Stomach smooth muscle (tissue), 2 donors: Measurements from ENCODE around the gene KSR1.
"Not testable (repeated sequence)": the region's sequence is repeated elsewhere in the genome, so short reads cannot be mapped to it uniquely, and the experiment has no call there.

Experiments used
- H3K27ac ChIP-seq: one replicate; pipeline ENCODE4 v1.7.0; 2013; ENCODE audit warnings: mild to moderate bottlenecking, low read length, inconsistent platforms
- H3K27me3 ChIP-seq, 2 donors: one replicate each; pipeline ENCODE4 v1.7.0; 2013; ENCODE audit warnings: low read length in 2 of 2; ENCODE audit not compliant: insufficient read depth in 2 of 2, control insufficient read depth in 1 of 2
- H3K36me3 ChIP-seq, 2 donors: one replicate each; pipeline ENCODE4 v1.7.0; 2013; ENCODE audit warnings: low read length in 2 of 2; ENCODE audit not compliant: control insufficient read depth in 2 of 2, insufficient read depth in 2 of 2
- H3K4me1 ChIP-seq: one replicate; pipeline ENCODE4 v1.7.0; 2013; ENCODE audit warnings: low read length; ENCODE audit not compliant: control insufficient read depth, insufficient read depth
- H3K4me3 ChIP-seq, 2 donors: one replicate each; pipeline ENCODE4 v1.7.0; 2013; ENCODE audit warnings: low read length in 2 of 2
- H3K9ac ChIP-seq, 2 donors: one replicate each; pipeline ENCODE4 v1.7.0; 2013; ENCODE audit warnings: low read length in 2 of 2, mild to moderate bottlenecking in 1 of 2
- H3K9me3 ChIP-seq, 2 donors: one replicate each; pipeline ENCODE4 v1.7.0; 2013; ENCODE audit warnings: low read length in 2 of 2; ENCODE audit not compliant: control insufficient read depth in 2 of 2
- donor health status: healthy.
- donor health status: Pancreatic carcinoma.

KSR1 gene

GRCh38 chr17:27618417-27618816, 162.2 kb downstream of the KSR1 start:
- H3K27ac ChIP-seq = no peak overlapping the region
- no peaks in the 10 kb centered on the region for H3K9me3 ChIP-seq
- peaks cover 42% of the 10 kb centered on the region in 2 donors for H3K36me3 ChIP-seq
- H3K9ac ChIP-seq = no peak overlapping the region
- no peaks in the 10 kb centered on the region for H3K27me3 ChIP-seq
- H3K4me1 ChIP-seq = no peaks in the 10 kb centered on the region
- H3K4me3 ChIP-seq = no peak overlapping the region

DNA sequence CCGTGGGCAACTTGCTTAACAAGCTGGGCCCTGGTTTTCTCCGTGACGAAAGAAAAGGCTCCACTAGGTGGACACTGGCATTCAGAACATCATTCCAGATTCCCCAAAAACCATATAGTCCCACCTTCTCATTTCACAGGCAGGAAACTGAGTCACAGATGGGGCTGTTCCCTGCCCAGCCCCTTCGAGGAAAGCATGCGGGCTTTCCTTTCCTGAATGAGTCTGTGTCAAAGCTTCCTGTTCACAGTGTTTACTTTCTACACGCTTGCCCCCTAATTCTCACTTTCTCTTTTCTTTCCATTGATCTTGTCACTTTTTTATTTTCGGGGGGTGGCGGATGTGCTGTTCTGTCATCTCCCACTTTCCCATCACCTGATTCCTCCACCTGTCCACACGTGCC, 164.5 kb downstream of the KSR1 start:
- H3K36me3 ChIP-seq = peaks cover 38 to 47% of the 10 kb centered on the region in 2 donors
- no peak overlapping the region for H3K27ac ChIP-seq

GRCh38 chr17:27621536-27621935, 165.3 kb downstream of the KSR1 start:
- Histone ChIP-seq H3K27ac (no peak overlapping the region), H3K9me3 (no peaks in the 10 kb centered on the region), H3K9ac (no peak overlapping the region), H3K27me3 (no peaks in the 10 kb centered on the region), H3K36me3 (peaks cover 37 to 46% of the 10 kb centered on the region in 2 donors), H3K4me1 (peaks cover 4% of the 10 kb centered on the region), H3K4me3 (no peak overlapping the region)

More for the DNA sequence above, 164.5 kb downstream of the KSR1 start:
- no peaks in the 10 kb centered on the region for H3K9me3 ChIP-seq
- no peak overlapping the region for H3K4me3 ChIP-seq
- peaks cover 4% of the 10 kb centered on the region for H3K4me1 ChIP-seq
- no peak overlapping the region for H3K9ac ChIP-seq
- no peaks in the 10 kb centered on the region for H3K27me3 ChIP-seq

GRCh38 chr17:27621942-27622559, 165.8 kb downstream of the KSR1 start:
- peaks cover 32 to 41% of the 10 kb centered on the region in 2 donors for H3K36me3 ChIP-seq
- no peak overlapping the region for H3K9ac ChIP-seq
- peaks cover 4% of the 10 kb centered on the region for H3K4me1 ChIP-seq
- H3K27ac ChIP-seq = no peak overlapping the region
- H3K27me3 ChIP-seq = no peaks in the 10 kb centered on the region
- no peaks in the 10 kb centered on the region for H3K9me3 ChIP-seq
- no peak overlapping the region for H3K4me3 ChIP-seq

DNA sequence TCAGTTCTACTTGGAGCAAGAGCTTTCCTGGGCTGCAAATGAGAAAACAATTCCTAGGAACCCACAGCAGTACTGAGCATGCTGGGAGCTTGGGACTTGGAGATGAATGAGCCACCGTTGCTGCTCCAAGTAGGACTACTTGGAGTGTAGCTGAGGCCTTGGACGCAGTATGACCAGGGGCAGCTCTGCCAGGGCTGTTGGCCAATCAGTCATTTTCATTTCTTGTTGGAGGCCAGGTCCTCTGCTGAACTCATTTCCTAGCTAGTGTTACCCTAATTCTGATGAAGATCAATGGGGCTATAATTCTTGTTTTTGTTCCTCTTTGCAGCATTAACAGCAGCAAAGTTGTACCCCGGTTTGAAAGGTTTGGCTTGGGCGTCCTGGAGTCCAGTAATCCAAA, 166.7 kb downstream of the KSR1 start:
- Histone ChIP-seq H3K9me3 (no peaks in the 10 kb centered on the region), H3K27me3 (no peaks in the 10 kb centered on the region), H3K9ac (no peak overlapping the region), H3K4me1 (peaks cover 4% of the 10 kb centered on the region), H3K4me3 (no peak overlapping the region), H3K27ac (no peak overlapping the region), H3K36me3 (peaks cover 24 to 34% of the 10 kb centered on the region in 2 donors)

- H3K27me3 ChIP-seq = no peaks in the 10 kb centered on the region
- H3K9ac ChIP-seq = no peak overlapping the region
- peaks cover 4% of the 10 kb centered on the region for H3K4me1 ChIP-seq
- H3K4me3 ChIP-seq = no peak overlapping the region
- no peak overlapping the region for H3K27ac ChIP-seq
- H3K36me3 ChIP-seq = peaks cover 20 to 28% of the 10 kb centered on the region in 2 donors
- H3K9me3 ChIP-seq = no peaks in the 10 kb centered on the region
Measured at GRCh38 chr17:27623614-27624013, 167.4 kb downstream of the KSR1 start.

DNA sequence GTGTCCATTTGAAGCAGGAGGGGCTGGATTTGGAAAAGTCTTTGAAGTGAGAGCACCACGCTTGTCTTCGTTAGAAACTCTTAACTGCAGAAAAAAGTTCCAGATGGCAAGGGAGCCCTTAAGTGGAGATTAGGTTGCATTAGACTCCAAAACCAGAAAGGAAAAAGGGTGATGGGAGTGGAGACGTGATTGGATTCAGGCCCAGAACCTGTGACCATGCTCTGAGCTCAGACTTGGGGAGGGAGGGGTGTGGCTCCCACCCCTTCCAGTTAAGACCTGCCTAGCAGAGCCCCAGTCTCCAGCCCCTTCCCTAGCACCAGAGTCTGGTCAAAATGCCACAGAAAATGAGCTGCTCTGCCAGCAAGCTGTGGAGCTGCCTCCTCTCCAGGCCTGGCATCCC, 168.3 kb downstream of the KSR1 start:
- H3K27ac ChIP-seq = no peak overlapping the region
- H3K4me3 ChIP-seq = no peak overlapping the region
- no peaks in the 10 kb centered on the region for H3K27me3 ChIP-seq
- H3K9me3 ChIP-seq = no peaks in the 10 kb centered on the region
- no peak overlapping the region for H3K9ac ChIP-seq
- H3K36me3 ChIP-seq = peaks cover 20 to 28% of the 10 kb centered on the region in 2 donors
- peaks cover 4% of the 10 kb centered on the region for H3K4me1 ChIP-seq

GRCh38 chr17:27625856-27626255, 169.6 kb downstream of the KSR1 start:
- Histone ChIP-seq H3K27ac (no peak overlapping the region), H3K9me3 (no peaks in the 10 kb centered on the region), H3K36me3 (peaks cover 10 to 22% of the 10 kb centered on the region in 2 donors), H3K4me1 (peaks cover 4% of the 10 kb centered on the region), H3K9ac (no peak overlapping the region), H3K27me3 (no peaks in the 10 kb centered on the region), H3K4me3 (no peak overlapping the region)

DNA sequence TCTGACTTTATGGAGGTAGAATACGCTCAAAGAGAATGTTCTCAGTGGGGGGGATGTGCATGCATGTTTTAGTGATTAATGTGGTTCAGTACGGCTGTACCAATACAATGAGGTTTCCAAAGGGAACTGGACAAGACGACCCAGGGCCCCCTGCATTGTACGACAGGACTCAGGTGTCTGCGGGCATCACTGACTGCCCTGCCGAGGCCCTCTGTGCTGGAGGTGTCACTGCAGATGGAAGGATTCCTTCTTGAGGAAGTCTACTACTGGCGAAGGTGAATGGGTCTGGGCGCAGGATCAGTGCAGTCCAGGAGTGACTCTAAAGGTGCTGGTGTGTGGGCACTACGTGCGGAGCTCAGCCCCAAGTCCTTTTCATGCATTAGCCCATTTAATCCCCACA, 171.3 kb downstream of the KSR1 start:
- Histone ChIP-seq H3K27ac (no peak overlapping the region), H3K4me1 (peaks cover 11% of the 10 kb centered on the region), H3K9me3 (no peaks in the 10 kb centered on the region), H3K27me3 (no peaks in the 10 kb centered on the region), H3K4me3 (no peak overlapping the region), H3K9ac (no peak overlapping the region), H3K36me3 (peaks cover 6 to 12% of the 10 kb centered on the region in 2 donors)

GRCh38 chr17:27628376-27628775, 172.1 kb downstream of the KSR1 start:
- Histone ChIP-seq H3K9ac (no peak overlapping the region), H3K27ac (no peak overlapping the region)

DNA sequence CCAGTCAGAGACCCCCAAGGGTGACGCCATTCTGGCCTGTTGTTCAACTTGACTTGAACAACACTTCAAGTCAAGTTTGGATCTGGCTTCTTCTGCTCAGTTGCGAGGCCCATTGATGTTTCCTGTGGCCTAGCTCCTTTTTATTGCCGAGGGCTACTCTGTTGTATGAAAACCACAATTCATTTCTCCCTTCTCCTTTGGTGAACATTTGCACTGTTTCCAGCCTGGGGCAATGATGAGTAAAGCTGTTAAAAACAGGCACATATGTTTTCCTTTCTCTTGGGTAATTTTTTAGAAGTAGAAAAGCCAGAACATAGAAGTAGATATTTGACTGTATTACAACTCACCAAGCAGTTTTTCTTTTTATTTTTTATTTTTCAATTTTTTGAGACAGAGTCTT, 173.0 kb downstream of the KSR1 start:
- not testable (repeated sequence) for H3K4me3 ChIP-seq, H3K9ac ChIP-seq, H3K27ac ChIP-seq, H3K9me3 ChIP-seq, H3K27me3 ChIP-seq, H3K36me3 ChIP-seq
- H3K4me1 ChIP-seq = peaks cover 19% of the 10 kb centered on the region

More at GRCh38 chr17:27628376-27628775, 172.1 kb downstream of the KSR1 start:
- H3K4me3 ChIP-seq = no peak overlapping the region
- H3K27me3 ChIP-seq = no peaks in the 10 kb centered on the region
- peaks cover 16% of the 10 kb centered on the region for H3K4me1 ChIP-seq
- no peaks in the 10 kb centered on the region for H3K9me3 ChIP-seq
- H3K36me3 ChIP-seq = peaks cover 0 to 11% of the 10 kb centered on the region in 2 donors
